ENCODE measurements around the gene CLDN12.

DNA sequence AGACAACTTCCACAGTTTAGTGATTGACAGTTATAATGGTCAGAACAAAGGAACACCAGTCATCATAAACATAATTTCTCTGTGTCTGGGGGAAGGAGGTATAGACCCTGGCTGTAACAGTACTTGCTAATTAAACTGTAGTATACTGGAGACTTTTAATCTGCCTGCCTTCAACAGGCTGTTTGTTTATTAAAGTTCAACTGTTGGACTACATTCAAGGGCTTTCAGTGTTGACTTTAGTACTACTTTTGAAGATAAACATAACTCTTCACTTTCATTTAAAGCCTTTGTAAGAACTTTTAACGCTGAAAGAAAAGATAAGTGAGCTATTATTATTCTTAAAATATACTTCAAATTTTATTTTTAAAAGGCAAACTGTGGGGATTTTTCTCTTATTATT, 50.7 kb downstream of the CLDN12 start:
- TF ChIP-seq, protein P1, sequence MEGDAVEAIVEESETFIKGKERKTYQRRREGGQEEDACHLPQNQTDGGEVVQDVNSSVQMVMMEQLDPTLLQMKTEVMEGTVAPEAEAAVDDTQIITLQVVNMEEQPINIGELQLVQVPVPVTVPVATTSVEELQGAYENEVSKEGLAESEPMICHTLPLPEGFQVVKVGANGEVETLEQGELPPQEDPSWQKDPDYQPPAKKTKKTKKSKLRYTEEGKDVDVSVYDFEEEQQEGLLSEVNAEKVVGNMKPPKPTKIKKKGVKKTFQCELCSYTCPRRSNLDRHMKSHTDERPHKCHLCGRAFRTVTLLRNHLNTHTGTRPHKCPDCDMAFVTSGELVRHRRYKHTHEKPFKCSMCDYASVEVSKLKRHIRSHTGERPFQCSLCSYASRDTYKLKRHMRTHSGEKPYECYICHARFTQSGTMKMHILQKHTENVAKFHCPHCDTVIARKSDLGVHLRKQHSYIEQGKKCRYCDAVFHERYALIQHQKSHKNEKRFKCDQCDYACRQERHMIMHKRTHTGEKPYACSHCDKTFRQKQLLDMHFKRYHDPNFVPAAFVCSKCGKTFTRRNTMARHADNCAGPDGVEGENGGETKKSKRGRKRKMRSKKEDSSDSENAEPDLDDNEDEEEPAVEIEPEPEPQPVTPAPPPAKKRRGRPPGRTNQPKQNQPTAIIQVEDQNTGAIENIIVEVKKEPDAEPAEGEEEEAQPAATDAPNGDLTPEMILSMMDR (optimal IDR thresholded peaks at IDR 0.05 in 1 of 3, IDR thresholded peaks at IDR 0.05 in 1 of 3, conservative IDR thresholded peaks at IDR 0.05 in 1 of 3; ENCODE audit: extremely low read depth in 1 of 3, insufficient read depth in 2 of 3, low read length in 3 of 3), result no peak
- TF ChIP-seq EZH2 (IDR thresholded peaks at IDR 0.05; ENCODE audit: low read length), result no peak
